GM12892 (cell line): ENCODE data around the gene C15orf40.

Experiments
- POLR2A ChIP-seq: IDR thresholded peaks from 2 replicates; pipeline ENCODE4 v1.6.1; 2011; ENCODE audit warnings: low read depth, low read length, control low read depth
- POLR2AphosphoS5 ChIP-seq: IDR thresholded peaks from 2 replicates; pipeline ENCODE4 v1.6.1; 2011; ENCODE audit warnings: low read depth, low read length, control low read depth

GRCh38 chr15:82985688-82986441 lies 25.6 kb downstream of the C15orf40 start, which contains the start of gene RAMAC:
- TF ChIP-seq POLR2A: peak; percentile 87
- peak; percentile 81 for TF ChIP-seq POLR2AphosphoS5
